HCT116 (cell line): Measurements from ENCODE around the gene TRIM72. TPM values are rescaled to one million over a fixed set of nuclear protein-coding genes. Genes with fewer than 3 reads are reported as not detected.

Source experiments
- ATAC-seq: fragments of 200-7000 bp; cut with Tn5 transposase; 2 replicates; pipeline ENCODE4 v1.9.1; 2020; ENCODE audit warnings: mild to moderate bottlenecking, moderate library complexity
- BruUV-seq: library from RNA; stranded (reverse); fragments of 400-500 nt; replicated peaks from 2 replicates; lab custom pipeline; 2021; lab: Mats Ljungman, UMichigan
- CTCF ChIA-PET: fragments of 300-600 bp; sonication (Branson Sonifier 250); formaldehyde crosslinking; loops from one replicate; lab custom pipeline; 2021; ENCODE audit warnings: antibody characterized with exemption; lab: Charles Lee
- POLR2A ChIA-PET: fragments of 300-600, 350-600 bp; sonication (Branson Sonifier 250); formaldehyde crosslinking; loops from one replicate; lab custom pipeline; 2021; ENCODE audit warnings: antibody characterized with exemption; lab: Charles Lee
- RAD21 ChIA-PET, 2 experiments: fragments of 300-600 bp; sonication (Branson Sonifier 250); formaldehyde crosslinking; loops; one replicate each; lab custom pipeline; 2023; ENCODE audit warnings: low total read pairs in 2 of 2; ENCODE audit not compliant: uncharacterized antibody in 2 of 2, unreplicated experiment in 2 of 2, low non-redundant PET in 1 of 2; lab: Charles Lee
- DNase-seq: peaks from one replicate; pipeline ENCODE4 v3.0.0-alpha.2; 2010; ENCODE audit warnings: low read depth, low spot score
- H2AFZ ChIP-seq: fragments of 200-600 bp; shearing (Covaris generic), sonication (generic); 2 replicates; pipeline ENCODE4 v1.6.1; 2017; ENCODE audit warnings: low read depth, mixed run types, mixed read lengths, antibody characterized with exemption, low read length; ENCODE audit not compliant: poor library complexity, severe bottlenecking
- H3K27ac ChIP-seq: 2 replicates; pipeline ENCODE4 v1.5.1; 2012; ENCODE audit warnings: low read depth, low read length
- H3K27me3 ChIP-seq: fragments of 200-600 bp; sonication (generic); 2 replicates; pipeline ENCODE4 v1.6.1; 2016; ENCODE audit warnings: mixed run types, low read length, mixed read lengths; ENCODE audit not compliant: insufficient read depth
- H3K36me3 ChIP-seq, 2 experiments: fragments of 200-500 bp in 1 of 2; fragments of 200-600 bp in 1 of 2; sonication (Bioruptor generic) in 1 of 2; sonication (generic) in 1 of 2; 2 replicates each; pipeline versions ENCODE4 v1.5.1 to v1.6.1; 2014 to 2016; ENCODE audit warnings: low read length in 2 of 2, inconsistent platforms in 1 of 2, mixed read lengths in 1 of 2, mixed run types in 1 of 2; ENCODE audit not compliant: insufficient read depth in 2 of 2, control insufficient read depth in 1 of 2
- H3K4me1 ChIP-seq, 2 experiments: fragments of 200-600 bp in 1 of 2; sonication (generic) in 1 of 2; 2 replicates each; pipeline versions ENCODE4 v1.5.1 to v1.6.1; 2012 to 2017; ENCODE audit warnings: low read length in 2 of 2, inconsistent platforms in 1 of 2, mild to moderate bottlenecking in 1 of 2, mixed read lengths in 1 of 2, mixed run types in 1 of 2, moderate library complexity in 1 of 2; ENCODE audit not compliant: insufficient read depth in 2 of 2, control insufficient read depth in 1 of 2
- H3K4me2 ChIP-seq: fragments of 200-600 bp; sonication (generic); 2 replicates; pipeline ENCODE4 v1.6.1; 2017; ENCODE audit warnings: mixed run types, low read length, mixed read lengths
- H3K4me3 ChIP-seq, 2 experiments: fragments of 200-600 bp in 1 of 2; sonication (generic) in 1 of 2; replicated peaks in 1 of 2; 2 replicates each; pipeline ENCODE4 v1.5.1; 2011 to 2016; ENCODE audit warnings: low read length in 2 of 2, control low read depth in 1 of 2, low read depth in 1 of 2, mild to moderate bottlenecking in 1 of 2, mixed read lengths in 1 of 2, mixed run types in 1 of 2
- H3K79me2 ChIP-seq: fragments of 200-600 bp; sonication (generic); 2 replicates; pipeline ENCODE4 v1.6.1; 2017; ENCODE audit warnings: mild to moderate bottlenecking, mixed run types, low read length, moderate library complexity, mixed read lengths; ENCODE audit not compliant: insufficient read depth
- H3K9ac ChIP-seq: fragments of 200-600 bp; sonication (generic); 2 replicates; pipeline ENCODE4 v1.6.1; 2016; ENCODE audit warnings: low read length, mixed read lengths
- H3K9me2 ChIP-seq: fragments of 200-600 bp; sonication (generic), shearing (Covaris generic); 2 replicates; pipeline ENCODE4 v1.6.1; 2017; ENCODE audit warnings: mixed run types, mild to moderate bottlenecking, moderate library complexity; ENCODE audit not compliant: insufficient read depth
- H3K9me3 ChIP-seq, 2 experiments: fragments of 200-500 bp in 1 of 2; fragments of 200-600 bp in 1 of 2; sonication (Bioruptor generic) in 1 of 2; sonication (generic) in 1 of 2; 2 replicates each; pipeline ENCODE4 v1.6.1; 2014 to 2017; ENCODE audit warnings: low read length in 2 of 2, mixed read lengths in 2 of 2, inconsistent platforms in 1 of 2, low read depth in 1 of 2, mild to moderate bottlenecking in 1 of 2, mixed run types in 1 of 2, moderate library complexity in 1 of 2; ENCODE audit not compliant: control insufficient read depth in 1 of 2, insufficient read depth in 1 of 2
- H4K20me1 ChIP-seq: fragments of 200-600 bp; sonication (generic), shearing (Covaris generic); 2 replicates; pipeline ENCODE4 v1.6.1; 2017; ENCODE audit warnings: mixed run types, mild to moderate bottlenecking, moderate library complexity; ENCODE audit not compliant: insufficient read depth
- CBX3 ChIP-seq: IDR thresholded peaks from 2 replicates; pipeline ENCODE4 v1.6.1; 2012; ENCODE audit warnings: low read depth
- CEBPB ChIP-seq: IDR thresholded peaks from 2 replicates; pipeline ENCODE4 v1.6.1; 2012; ENCODE audit warnings: low read depth
- EGR1 ChIP-seq: IDR thresholded peaks from 2 replicates; pipeline ENCODE4 v1.6.1; 2012; ENCODE audit warnings: low read depth
- ELF1 ChIP-seq: IDR thresholded peaks from 2 replicates; pipeline ENCODE4 v1.6.1; 2012; ENCODE audit warnings: low read depth, borderline replicate concordance
- EZH2 ChIP-seq: fragments of 200-600 bp; sonication (generic); IDR thresholded peaks from 2 replicates; pipeline ENCODE4 v1.6.1; 2017; ENCODE audit warnings: antibody characterized with exemption, mixed run types
- EZH2phosphoT487 ChIP-seq: fragments of 200-600 bp; IDR thresholded peaks from 2 replicates; pipeline ENCODE4 v1.6.1; 2018; ENCODE audit warnings: antibody characterized with exemption, borderline replicate concordance
- FOSL1 ChIP-seq: IDR thresholded peaks from 2 replicates; pipeline ENCODE4 v1.6.1; 2012; ENCODE audit warnings: low read depth
- SIN3A ChIP-seq: IDR thresholded peaks from 2 replicates; pipeline ENCODE4 v1.6.1; 2012; ENCODE audit warnings: low read depth
- SRF ChIP-seq: IDR thresholded peaks from 2 replicates; pipeline ENCODE4 v1.6.1; 2012; ENCODE audit warnings: low read depth
- TCF7L2 ChIP-seq: IDR thresholded peaks from 2 replicates; pipeline ENCODE4 v1.7.0; 2011; ENCODE audit warnings: borderline replicate concordance, inconsistent platforms; ENCODE audit not compliant: insufficient read depth, insufficient read length; ENCODE audit errors: extremely low read depth
- intact Hi-C: fragments of 100-400 bp; cut with micrococcal nuclease; formaldehyde crosslinking; loops from 2 replicates; pipeline ENCODE4 v1.10.0; 2022
- total RNA-seq: library from RNA; stranded (reverse); gene quantifications from one replicate; pipeline ENCODE4 v1.2.1, GENCODE V29; 2021; ENCODE audit not compliant: unreplicated experiment
- TF ChIP-seq, protein P1 (sequence below), 3 experiments: fragments of 200-600 bp in 1 of 3; sonication (generic) in 1 of 3; IDR thresholded peaks in 2 of 3; conservative IDR thresholded peaks in 1 of 3; 2 replicates each; pipeline ENCODE4 v1.5.1; 2012 to 2017; ENCODE audit warnings: low read depth in 2 of 3, low read length in 2 of 3, antibody characterized with exemption in 1 of 3, borderline replicate concordance in 1 of 3, control low read depth in 1 of 3, mild to moderate bottlenecking in 1 of 3, mixed read lengths in 1 of 3, mixed run types in 1 of 3, moderate library complexity in 1 of 3; ENCODE audit not compliant: insufficient read depth in 1 of 3
- TF ChIP-seq, protein P2 (sequence below): IDR thresholded peaks from 2 replicates; pipeline ENCODE4 v1.6.1; 2011; ENCODE audit warnings: mild to moderate bottlenecking, low read length, moderate library complexity; ENCODE audit not compliant: insufficient replicate concordance; ENCODE audit errors: extremely low read depth
- TF ChIP-seq, protein P3 (sequence below): IDR thresholded peaks from 2 replicates; pipeline ENCODE4 v1.6.1; 2012
- TF ChIP-seq, protein P4 (sequence below): IDR thresholded peaks from 2 replicates; pipeline ENCODE4 v1.6.1; 2012

The TRIM72 gene
- total RNA-seq, 1 experiment from 2014 or later, result 43.8 TPM

DNA sequence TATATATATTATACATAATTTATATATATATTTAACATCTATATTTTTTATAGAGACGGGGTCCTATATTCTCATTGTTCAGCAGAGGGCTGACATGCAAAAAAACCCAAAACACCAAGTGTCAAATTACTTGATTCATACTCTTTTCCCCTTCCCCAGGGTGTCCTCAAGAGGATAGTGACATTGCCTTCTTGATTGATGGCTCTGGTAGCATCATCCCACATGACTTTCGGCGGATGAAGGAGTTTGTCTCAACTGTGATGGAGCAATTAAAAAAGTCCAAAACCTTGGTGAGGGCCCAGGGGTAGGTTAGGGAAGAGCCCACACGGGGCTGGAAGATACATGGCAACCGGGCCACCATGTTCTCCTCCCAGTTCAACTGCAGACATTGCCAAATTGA lies 56.9 kb downstream of the TRIM72 start:
- intact Hi-C loops, result no loop called here
- Histone ChIP-seq H3K9me2 (no peaks in the 10 kb centered on the region), H3K27ac (no peak overlapping the region), H4K20me1 (no peaks in the 10 kb centered on the region), H3K79me2 (no peaks in the 10 kb centered on the region), H3K27me3 (no peaks in the 10 kb centered on the region), H3K36me3 (no peaks in the 10 kb centered on the region), H3K4me3 (no peak overlapping the region), H3K4me2 (no peak overlapping the region), H3K9ac (no peak overlapping the region), H3K4me1 (peaks cover 2 to 5% of the 10 kb centered on the region in 2 experiments; a peak in 1 of 4 replicates), H2AFZ (no peak overlapping the region), H3K9me3 (no peaks in the 10 kb centered on the region)
- no peak for ATAC-seq
- no peak for DNase-seq
- TF ChIP-seq, protein P1, sequence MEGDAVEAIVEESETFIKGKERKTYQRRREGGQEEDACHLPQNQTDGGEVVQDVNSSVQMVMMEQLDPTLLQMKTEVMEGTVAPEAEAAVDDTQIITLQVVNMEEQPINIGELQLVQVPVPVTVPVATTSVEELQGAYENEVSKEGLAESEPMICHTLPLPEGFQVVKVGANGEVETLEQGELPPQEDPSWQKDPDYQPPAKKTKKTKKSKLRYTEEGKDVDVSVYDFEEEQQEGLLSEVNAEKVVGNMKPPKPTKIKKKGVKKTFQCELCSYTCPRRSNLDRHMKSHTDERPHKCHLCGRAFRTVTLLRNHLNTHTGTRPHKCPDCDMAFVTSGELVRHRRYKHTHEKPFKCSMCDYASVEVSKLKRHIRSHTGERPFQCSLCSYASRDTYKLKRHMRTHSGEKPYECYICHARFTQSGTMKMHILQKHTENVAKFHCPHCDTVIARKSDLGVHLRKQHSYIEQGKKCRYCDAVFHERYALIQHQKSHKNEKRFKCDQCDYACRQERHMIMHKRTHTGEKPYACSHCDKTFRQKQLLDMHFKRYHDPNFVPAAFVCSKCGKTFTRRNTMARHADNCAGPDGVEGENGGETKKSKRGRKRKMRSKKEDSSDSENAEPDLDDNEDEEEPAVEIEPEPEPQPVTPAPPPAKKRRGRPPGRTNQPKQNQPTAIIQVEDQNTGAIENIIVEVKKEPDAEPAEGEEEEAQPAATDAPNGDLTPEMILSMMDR (IDR thresholded peaks at IDR 0.05 in 2 of 3, conservative IDR thresholded peaks at IDR 0.05 in 1 of 3; ENCODE audit: borderline replicate concordance in 1 of 3, insufficient read depth in 1 of 3, low read depth in 2 of 3, low read length in 2 of 3), result no peak
- TF ChIP-seq EZH2, result no peak
- no peak for TF ChIP-seq SIN3A
- no peak for TF ChIP-seq CBX3
- TF ChIP-seq, protein P2, sequence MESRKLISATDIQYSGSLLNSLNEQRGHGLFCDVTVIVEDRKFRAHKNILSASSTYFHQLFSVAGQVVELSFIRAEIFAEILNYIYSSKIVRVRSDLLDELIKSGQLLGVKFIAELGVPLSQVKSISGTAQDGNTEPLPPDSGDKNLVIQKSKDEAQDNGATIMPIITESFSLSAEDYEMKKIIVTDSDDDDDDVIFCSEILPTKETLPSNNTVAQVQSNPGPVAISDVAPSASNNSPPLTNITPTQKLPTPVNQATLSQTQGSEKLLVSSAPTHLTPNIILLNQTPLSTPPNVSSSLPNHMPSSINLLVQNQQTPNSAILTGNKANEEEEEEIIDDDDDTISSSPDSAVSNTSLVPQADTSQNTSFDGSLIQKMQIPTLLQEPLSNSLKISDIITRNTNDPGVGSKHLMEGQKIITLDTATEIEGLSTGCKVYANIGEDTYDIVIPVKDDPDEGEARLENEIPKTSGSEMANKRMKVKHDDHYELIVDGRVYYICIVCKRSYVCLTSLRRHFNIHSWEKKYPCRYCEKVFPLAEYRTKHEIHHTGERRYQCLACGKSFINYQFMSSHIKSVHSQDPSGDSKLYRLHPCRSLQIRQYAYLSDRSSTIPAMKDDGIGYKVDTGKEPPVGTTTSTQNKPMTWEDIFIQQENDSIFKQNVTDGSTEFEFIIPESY, result no peak
- no peak for TF ChIP-seq CEBPB
- TF ChIP-seq EGR1, result no peak
- TF ChIP-seq FOSL1, result no peak
- TF ChIP-seq ELF1, result no peak
- TF ChIP-seq, protein P3, sequence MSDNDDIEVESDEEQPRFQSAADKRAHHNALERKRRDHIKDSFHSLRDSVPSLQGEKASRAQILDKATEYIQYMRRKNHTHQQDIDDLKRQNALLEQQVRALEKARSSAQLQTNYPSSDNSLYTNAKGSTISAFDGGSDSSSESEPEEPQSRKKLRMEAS, result no peak
- no peak for TF ChIP-seq EZH2phosphoT487
- TF ChIP-seq SRF, result no peak
- TF ChIP-seq TCF7L2, result no peak
- TF ChIP-seq, protein P4, sequence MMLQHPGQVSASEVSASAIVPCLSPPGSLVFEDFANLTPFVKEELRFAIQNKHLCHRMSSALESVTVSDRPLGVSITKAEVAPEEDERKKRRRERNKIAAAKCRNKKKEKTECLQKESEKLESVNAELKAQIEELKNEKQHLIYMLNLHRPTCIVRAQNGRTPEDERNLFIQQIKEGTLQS, result no peak
- ChIA-PET RAD21 (no interaction called here), POLR2A (no interaction called here), CTCF (no interaction called here)
- BruUV-seq, result no TSS peak
